ENCODE data around the gene ZNRF2. TPM values are rescaled to one million over a fixed set of nuclear protein-coding genes. Genes with fewer than 3 reads are reported as not detected.

The ZNRF2 gene
- total and polyA plus RNA-seq, 2 donors (not counting 3 experiments of a cell fraction or from before 2014, with no cell fraction given): 1.4 to 5.9 TPM

MicroRNA genes within 50 kb of the gene (microRNA counts, 767-probe panel; counts per million panel counts)
- microRNA hsa-miR-550a-5p (723 counts per million, percentile 96 among the panel's probes with 10 or more counts), microRNA hsa-miR-550b-3p (723 counts per million, percentile 96 among the panel's probes with 10 or more counts)

Small RNA genes lying within 50 kb of the gene (microRNA-seq; reads per million reads assigned to microRNA genes)
- gene MIR550A1 (ENCODE audit: borderline number of aligned reads, borderline replicate concordance) (not detected), gene MIR550B1 (ENCODE audit: borderline number of aligned reads, borderline replicate concordance) (not detected)

Small RNA genes lying within 50 kb of the gene (small RNA-seq; reads per million reads assigned to genes)
- gene MIR550A1 (ENCODE audit: insufficient read depth, insufficient read length, low read depth, low replicate concordance): not detected

Other genes starting within 250 kb of the ZNRF2 start
- gene MTURN, start 149.6 kb upstream of the ZNRF2 start, total RNA-seq: 4.8 and 6.6 TPM in 2 replicates
- gene MTURN, start 149.6 kb upstream of the ZNRF2 start, polyA plus RNA-seq: 3.9 and 4.9 TPM in 2 replicates
- 39.2 and 39.7 TPM in 2 replicates for gene NOD1, start 194.2 kb downstream of the ZNRF2 start, total RNA-seq
- gene NOD1, start 194.2 kb downstream of the ZNRF2 start, polyA plus RNA-seq: 22.1 and 23.2 TPM in 2 replicates
- gene GGCT, start 220.2 kb downstream of the ZNRF2 start, total RNA-seq: 44.3 and 46.9 TPM in 2 replicates
- 14.7 and 21.1 TPM in 2 replicates for gene GGCT, start 220.2 kb downstream of the ZNRF2 start, polyA plus RNA-seq

All from endothelial cell of umbilical vein (primary cell).